HG02763 (cell line): ENCODE results near the gene ARHGAP25.
"Not testable (repeated sequence)": the region's sequence is repeated elsewhere in the genome, so short reads cannot be mapped to it uniquely, and the experiment has no call there.

ENCODE experiments used
- ATAC-seq: cut with Tn5 transposase; IDR thresholded peaks from one replicate; pipeline ENCODE4 v1.9.1; 2021; ENCODE audit warnings: mild to moderate bottlenecking, moderate library complexity; ENCODE audit not compliant: unreplicated experiment

The ARHGAP25 gene

GRCh38 chr2:68790600-68790999 lies 56.0 kb downstream of the ARHGAP25 start:
- no peak for ATAC-seq

- no peak for ATAC-seq
These were observed 57.3 kb downstream of the ARHGAP25 start for GRCh38 chr2:68791914-68792313.

GRCh38 chr2:68792751-68793150 lies 58.1 kb downstream of the ARHGAP25 start:
- ATAC-seq: no peak

- no peak for ATAC-seq
These were observed 61.8 kb downstream of the ARHGAP25 start for GRCh38 chr2:68796295-68796905.

GRCh38 chr2:68798569-68798968 lies 64.0 kb downstream of the ARHGAP25 start:
- no peak for ATAC-seq

- ATAC-seq: no peak
These were observed 64.8 kb downstream of the ARHGAP25 start for GRCh38 chr2:68799140-68800026.

GRCh38 chr2:68800027-68800401 lies 65.4 kb downstream of the ARHGAP25 start:
- ATAC-seq: no peak

- no peak for ATAC-seq
These were observed 65.9 kb downstream of the ARHGAP25 start for GRCh38 chr2:68800517-68800916.

GRCh38 chr2:68802161-68802560 lies 67.5 kb downstream of the ARHGAP25 start:
- not testable (repeated sequence) for ATAC-seq

GRCh38 chr2:68805025-68805424 lies 70.4 kb downstream of the ARHGAP25 start:
- no peak for ATAC-seq

- ATAC-seq: no peak
These were observed 72.0 kb downstream of the ARHGAP25 start for GRCh38 chr2:68806511-68807109.

- no peak for ATAC-seq
These were observed 73.2 kb downstream of the ARHGAP25 start for GRCh38 chr2:68807821-68808266.

- no peak for ATAC-seq
These were observed 75.0 kb downstream of the ARHGAP25 start for GRCh38 chr2:68809324-68810240.

- no peak for ATAC-seq
These were observed 76.8 kb downstream of the ARHGAP25 start for GRCh38 chr2:68811364-68811763.

- no peak for ATAC-seq
These were observed 77.6 kb downstream of the ARHGAP25 start for GRCh38 chr2:68812251-68812650.

- ATAC-seq: no peak
These were observed 79.0 kb downstream of the ARHGAP25 start for GRCh38 chr2:68813596-68813995.

- no peak for ATAC-seq
These were observed 82.7 kb downstream of the ARHGAP25 start for GRCh38 chr2:68817306-68817705.

- ATAC-seq: no peak
These were observed 84.9 kb downstream of the ARHGAP25 start for GRCh38 chr2:68819556-68819955.

- no peak for ATAC-seq
These were observed 87.7 kb downstream of the ARHGAP25 start for GRCh38 chr2:68822207-68822872.

- ATAC-seq: no peak
These were observed 90.2 kb downstream of the ARHGAP25 start for GRCh38 chr2:68824831-68825230.
